ENCODE measurements around the gene TLN1. TPM values are rescaled to one million over a fixed set of nuclear protein-coding genes. Genes with fewer than 3 reads are reported as not detected.
A peak's percentile ranks its signal among the peaks of the same experiment; 100 is the strongest.

The TLN1 gene
- total and polyA plus RNA-seq, 3 experiments from 2014 or later = 161 to 249 (median 248) TPM

DNA sequence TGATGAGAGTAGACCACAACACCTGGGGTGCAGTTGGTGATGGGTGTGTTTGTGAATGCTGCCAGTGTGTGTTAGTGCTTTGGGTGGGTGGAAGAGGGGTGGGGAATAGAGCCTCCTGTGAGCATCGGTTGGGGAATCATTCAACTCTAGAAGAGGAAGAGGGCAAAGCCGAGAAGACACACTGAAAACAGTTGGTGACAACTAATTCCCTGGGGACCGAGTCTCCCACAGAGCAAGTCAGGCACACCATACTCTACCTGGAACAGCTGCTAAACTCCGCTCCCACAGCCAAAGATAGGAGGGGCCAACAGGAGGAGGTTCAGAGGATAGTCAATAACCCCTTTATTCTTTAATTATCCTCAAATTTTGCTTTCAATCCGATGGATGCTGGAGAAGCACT lies 65.4 kb downstream of the TLN1 start:
- Histone ChIP-seq H3K36me3 (ENCODE audit: insufficient read depth, low read length) (no peaks in the 10 kb centered on the region), H3K27ac (ENCODE audit: low read depth, low read length) (no peak overlapping the region), H3K4me1 (ENCODE audit: insufficient read depth, low read length) (peaks cover 35% of the 10 kb centered on the region), H3K9me3 (ENCODE audit: low read length) (no peaks in the 10 kb centered on the region), H3K27me3 (ENCODE audit: insufficient read depth, low read length, poor library complexity, severe bottlenecking) (no peaks in the 10 kb centered on the region), H3K4me3 (ENCODE audit: low read length) (no peak overlapping the region)
- peak overlapping the region in 3 of 7 donors; percentile 6 to 29 (median 28) for H3K4me3 Mint-ChIP-seq
- H3K36me3 Mint-ChIP-seq = peaks cover 2 to 4% (median 3%) of the 10 kb centered on the region in 3 donors
- H3K4me1 Mint-ChIP-seq = peaks cover 37 to 51% (median 46%) of the 10 kb centered on the region in 3 donors
- POLR2A ChIA-PET = no interaction called here
- H3K27me3 Mint-ChIP-seq = peaks cover 0 to 2% of the 10 kb centered on the region in 2 donors
- H3K27ac Mint-ChIP-seq = peak overlapping the region in 4 of 8 donors; percentile 10 to 78 (median 22)
- CTCF ChIA-PET = interaction anchor here (1.6 to 8.6 kb wide), 5 partner anchors 9 to 58 kb away, joined by 3 to 82 read pairs (median 11); partner anchors contain the start of genes CCDC107 and RMRP
- no peaks in the 10 kb centered on the region for H3K9me3 Mint-ChIP-seq
- DNase-seq = no peak

DNA sequence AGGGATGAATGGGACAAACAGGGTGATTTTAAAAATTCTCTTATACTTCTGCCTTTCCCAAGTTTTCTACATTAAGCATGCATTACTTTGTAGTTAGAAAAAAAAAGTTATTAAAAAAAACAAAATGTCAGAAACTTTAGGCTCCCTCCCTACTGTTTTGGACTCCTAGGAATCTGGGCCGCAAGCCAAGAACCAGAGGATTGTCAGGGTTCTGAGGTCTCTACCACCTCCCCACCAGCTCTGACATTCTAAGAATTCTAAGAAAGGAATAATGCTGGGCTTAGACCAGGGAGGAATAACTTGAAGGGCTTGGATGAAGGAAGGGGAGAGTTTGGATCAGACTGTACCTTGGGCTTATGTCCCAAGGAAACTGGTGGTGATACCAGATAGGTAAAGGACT lies 66.0 kb downstream of the TLN1 start:
- H3K27ac ChIP-seq (ENCODE audit: low read depth, low read length) = no peak overlapping the region
- Mint-ChIP-seq H3K27me3 (peaks cover 0 to 2% of the 10 kb centered on the region in 2 donors), H3K9me3 (no peaks in the 10 kb centered on the region), H3K4me3 (peak overlapping the region in 6 of 7 donors; percentile 16 to 91 (median 68)), H3K27ac (peak overlapping the region in 5 of 8 donors; percentile 10 to 78 (median 45)), H3K4me1 (peaks cover 41 to 56% (median 52%) of the 10 kb centered on the region in 3 donors), H3K36me3 (peaks cover 2 to 6% (median 5%) of the 10 kb centered on the region in 3 donors)
- no peaks in the 10 kb centered on the region for H3K27me3 ChIP-seq (ENCODE audit: insufficient read depth, low read length, poor library complexity, severe bottlenecking)
- ChIA-PET POLR2A (interaction anchor here (2.1 kb wide), 1 partner anchor 66 kb away, joined by 6 read pairs; the partner anchor contains the start of genes CREB3 and TLN1), CTCF (interaction anchor here (1.6 to 8.6 kb wide), 8 partner anchors 8 to 62 kb away, joined by 3 to 82 read pairs (median 10); partner anchors contain the start of genes CCDC107 and RMRP)
- H3K4me1 ChIP-seq (ENCODE audit: insufficient read depth, low read length) = peaks cover 40% of the 10 kb centered on the region
- H3K9me3 ChIP-seq (ENCODE audit: low read length) = no peaks in the 10 kb centered on the region
- no peak for DNase-seq
- no peak overlapping the region for H3K4me3 ChIP-seq (ENCODE audit: low read length)
- H3K36me3 ChIP-seq (ENCODE audit: insufficient read depth, low read length) = no peaks in the 10 kb centered on the region

GRCh38 chr9:35665471-35665818 lies 66.5 kb downstream of the TLN1 start:
- peak overlapping the region; percentile 73 to 100 (median 96) for H3K27ac Mint-ChIP-seq
- peaks cover 2 to 12% (median 10%) of the 10 kb centered on the region in 3 donors for H3K36me3 Mint-ChIP-seq
- Histone ChIP-seq H3K4me3 (ENCODE audit: low read length) (peak overlapping the region; percentile 84), H3K4me1 (ENCODE audit: insufficient read depth, low read length) (peaks cover 46% of the 10 kb centered on the region), H3K27me3 (ENCODE audit: insufficient read depth, low read length, poor library complexity, severe bottlenecking) (no peaks in the 10 kb centered on the region), H3K36me3 (ENCODE audit: insufficient read depth, low read length) (peaks cover 5% of the 10 kb centered on the region), H3K9me3 (ENCODE audit: low read length) (no peaks in the 10 kb centered on the region), H3K27ac (ENCODE audit: low read depth, low read length) (peak overlapping the region; percentile 39)
- H3K4me1 Mint-ChIP-seq = peaks cover 47 to 62% (median 58%) of the 10 kb centered on the region in 3 donors
- H3K4me3 Mint-ChIP-seq = peak overlapping the region; percentile 87 to 91 (median 89)
- POLR2A ChIA-PET = interaction anchor here (1.1 to 2.1 kb wide), 2 partner anchors 60 to 67 kb away, joined by 4 to 6 read pairs; partner anchors contain the start of genes CREB3, TESK1 and TLN1
- CTCF ChIA-PET = interaction anchor here (0.7 to 8.6 kb wide), 10 partner anchors 8 to 62 kb away, joined by 3 to 82 read pairs (median 8); partner anchors contain the start of genes CCDC107 and RMRP
- peaks cover 0 to 2% of the 10 kb centered on the region in 2 donors for H3K27me3 Mint-ChIP-seq
- DNase-seq = no peak
- no peaks in the 10 kb centered on the region for H3K9me3 Mint-ChIP-seq

DNA sequence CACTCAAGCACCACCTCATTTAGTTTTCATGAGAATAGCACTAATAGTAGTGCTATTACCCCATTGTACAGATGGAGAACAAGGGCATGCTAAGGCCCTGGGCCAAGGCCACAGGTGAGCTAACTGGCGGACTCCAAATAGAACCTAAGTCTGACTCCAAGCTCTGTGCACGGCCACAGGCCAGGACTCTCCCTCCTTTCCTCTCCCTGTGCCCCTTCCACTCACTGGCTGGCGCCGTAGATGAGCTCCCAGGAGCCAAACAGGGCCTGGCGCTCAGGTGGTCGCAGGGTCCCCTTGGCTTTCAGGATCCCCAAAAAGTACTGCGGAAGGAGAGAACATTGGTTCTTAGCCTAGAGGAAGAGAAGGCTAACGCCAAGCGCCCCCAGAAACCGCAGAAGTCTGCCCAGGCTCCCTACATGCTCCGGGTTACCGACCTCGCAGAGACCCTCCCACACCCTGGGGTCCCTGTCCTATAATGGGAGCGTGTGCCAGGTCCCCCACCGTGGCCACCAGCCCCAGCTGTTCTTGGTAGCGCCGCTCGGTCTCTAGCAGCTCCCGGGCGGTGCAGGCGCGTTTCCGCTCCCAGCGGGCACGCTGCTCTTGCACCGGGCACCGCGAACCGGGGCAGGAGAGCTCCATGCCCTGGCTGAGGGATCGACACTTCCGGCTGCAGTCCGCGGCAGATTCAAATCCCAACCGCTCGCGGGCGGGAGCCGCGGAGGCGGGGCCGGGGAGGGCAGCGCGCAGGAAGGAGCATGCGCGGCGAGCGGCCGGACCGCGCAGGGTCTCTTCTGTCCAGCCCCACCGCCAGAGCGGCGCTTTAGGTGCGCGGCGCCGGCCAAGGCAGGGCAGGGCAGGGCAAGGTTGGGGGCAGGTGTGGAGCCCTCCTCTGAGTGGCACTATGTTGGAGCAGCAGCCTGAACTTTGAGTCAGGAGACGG lies 67.2 kb downstream of the TLN1 start, which contains the start of gene ARHGEF39:
Gene ARHGEF39, minus strand, starts transcription at position 665 of the 940 bp plus-strand sequence. Its CDS starts 26 bp downstream, at position 639.
- Mint-ChIP-seq H3K36me3 (peaks cover 5 to 18% (median 13%) of the 10 kb centered on the region in 3 donors), H3K27me3 (peaks cover 0 to 2% of the 10 kb centered on the region in 2 donors), H3K4me3 (peak within 1 kb of the TSS; percentile 87 to 91 (median 89)), H3K9me3 (no peaks in the 10 kb centered on the region), H3K27ac (peak within 1 kb of the TSS; percentile 73 to 100 (median 97)), H3K4me1 (peaks cover 53 to 68% (median 64%) of the 10 kb centered on the region in 3 donors)
- Histone ChIP-seq H3K36me3 (ENCODE audit: insufficient read depth, low read length) (peaks cover 10% of the 10 kb centered on the region), H3K9me3 (ENCODE audit: low read length) (no peaks in the 10 kb centered on the region), H3K27me3 (ENCODE audit: insufficient read depth, low read length, poor library complexity, severe bottlenecking) (no peaks in the 10 kb centered on the region), H3K4me1 (ENCODE audit: insufficient read depth, low read length) (peaks cover 52% of the 10 kb centered on the region), H3K4me3 (ENCODE audit: low read length) (peak within 1 kb of the TSS; percentile 84), H3K27ac (ENCODE audit: low read depth, low read length) (peak within 1 kb of the TSS; percentile 39)
- ChIA-PET POLR2A (interaction anchor here (0.8 to 2.1 kb wide), 6 partner anchors 18 to 562 kb away, joined by 3 to 6 read pairs (median 4); partner anchors contain the start of genes CREB3, STOML2, TESK1 and TLN1), CTCF (interaction anchor here (0.7 to 8.6 kb wide), 16 partner anchors 7 to 92 kb away, joined by 3 to 82 read pairs (median 6); partner anchors contain the start of genes CCDC107 and RMRP)
- peak; percentile 60 to 79 (median 71) for DNase-seq

DNA sequence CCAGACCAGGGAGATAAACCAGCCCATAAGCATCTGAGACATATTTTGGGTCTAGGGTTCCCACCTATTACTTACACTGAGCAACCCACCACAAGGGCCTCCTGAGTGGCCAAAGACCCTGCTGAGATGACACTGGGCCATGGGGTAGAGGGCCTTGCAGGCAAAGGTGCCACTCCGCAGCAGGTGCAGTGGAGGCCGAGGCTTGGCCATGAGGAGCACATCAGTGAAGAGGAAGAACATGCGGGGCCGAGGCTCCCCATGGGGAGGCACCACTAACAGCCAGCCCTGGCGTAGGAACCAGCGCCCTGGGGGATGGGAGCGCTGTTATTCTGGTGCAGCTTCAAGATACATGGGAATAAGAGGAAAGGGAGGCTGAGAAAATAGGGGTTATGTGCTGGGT lies 69.6 kb downstream of the TLN1 start:
- POLR2A ChIA-PET = interaction anchor here (1.1 kb wide), 1 partner anchor 59 kb away, joined by 3 read pairs; no protein-coding TSS in a partner anchor
- Histone ChIP-seq H3K4me1 (ENCODE audit: insufficient read depth, low read length) (peaks cover 64% of the 10 kb centered on the region), H3K9me3 (ENCODE audit: low read length) (no peaks in the 10 kb centered on the region), H3K27me3 (ENCODE audit: insufficient read depth, low read length, poor library complexity, severe bottlenecking) (no peaks in the 10 kb centered on the region), H3K27ac (ENCODE audit: low read depth, low read length) (peak overlapping the region; percentile 7), H3K4me3 (ENCODE audit: low read length) (peak overlapping the region; percentile 24), H3K36me3 (ENCODE audit: insufficient read depth, low read length) (peaks cover 10% of the 10 kb centered on the region)
- peak overlapping the region; percentile 18 to 91 (median 84) for H3K4me3 Mint-ChIP-seq
- DNase-seq = no peak
- H3K27me3 Mint-ChIP-seq = peaks cover 4 to 10% of the 10 kb centered on the region in 2 donors
- CTCF ChIA-PET = interaction anchor here (1.2 to 10.0 kb wide), 5 partner anchors 16 to 220 kb away, joined by 3 to 162 read pairs (median 5); partner anchors contain the start of gene SIT1
- peak overlapping the region; percentile 83 to 100 (median 99) for H3K27ac Mint-ChIP-seq
- H3K36me3 Mint-ChIP-seq = peaks cover 11 to 29% (median 13%) of the 10 kb centered on the region in 3 donors
- H3K9me3 Mint-ChIP-seq = peaks cover 0 to 6% (median 4%) of the 10 kb centered on the region in 5 donors
- H3K4me1 Mint-ChIP-seq = peaks cover 68 to 87% (median 83%) of the 10 kb centered on the region in 3 donors

GRCh38 chr9:35661756-35662350 lies 70.1 kb downstream of the TLN1 start:
- H3K27ac Mint-ChIP-seq = peak overlapping the region; percentile 83 to 100 (median 99)
- H3K4me3 Mint-ChIP-seq = peak overlapping the region; percentile 72 to 91 (median 84)
- H3K36me3 Mint-ChIP-seq = peaks cover 11 to 29% (median 13%) of the 10 kb centered on the region in 3 donors
- no peaks in the 10 kb centered on the region for H3K9me3 ChIP-seq (ENCODE audit: low read length)
- peak in 4 of 5 donors; percentile 28 to 68 (median 53) for DNase-seq
- H3K9me3 Mint-ChIP-seq = peaks cover 0 to 6% (median 4%) of the 10 kb centered on the region in 5 donors
- H3K4me1 Mint-ChIP-seq = peaks cover 74 to 93% (median 89%) of the 10 kb centered on the region in 3 donors
- H3K27me3 Mint-ChIP-seq = peaks cover 4 to 10% of the 10 kb centered on the region in 2 donors
- POLR2A ChIA-PET = interaction anchor here (1.1 to 1.2 kb wide), 2 partner anchors 15 to 58 kb away, joined by 3 read pairs; no protein-coding TSS in a partner anchor
- CTCF ChIA-PET = interaction anchor here (0.9 to 10.0 kb wide), 10 partner anchors 16 to 221 kb away, joined by 3 to 162 read pairs (median 4); partner anchors contain the start of genes CREB3, SIT1 and TLN1
- peaks cover 70% of the 10 kb centered on the region for H3K4me1 ChIP-seq (ENCODE audit: insufficient read depth, low read length)
- H3K27me3 ChIP-seq (ENCODE audit: insufficient read depth, low read length, poor library complexity, severe bottlenecking) = no peaks in the 10 kb centered on the region
- peaks cover 10% of the 10 kb centered on the region for H3K36me3 ChIP-seq (ENCODE audit: insufficient read depth, low read length)
- peak overlapping the region; percentile 7 for H3K27ac ChIP-seq (ENCODE audit: low read depth, low read length)
- peak overlapping the region; percentile 24 for H3K4me3 ChIP-seq (ENCODE audit: low read length)

GRCh38 chr9:35660966-35661415 lies 71.0 kb downstream of the TLN1 start:
- CTCF ChIA-PET = interaction anchor here (0.9 to 10.0 kb wide), 14 partner anchors 15 to 544 kb away, joined by 3 to 162 read pairs (median 4); partner anchors contain the start of genes CREB3, SIT1 and TLN1
- Histone ChIP-seq H3K36me3 (ENCODE audit: insufficient read depth, low read length) (peaks cover 10% of the 10 kb centered on the region), H3K4me1 (ENCODE audit: insufficient read depth, low read length) (peaks cover 73% of the 10 kb centered on the region), H3K4me3 (ENCODE audit: low read length) (no peak overlapping the region), H3K27me3 (ENCODE audit: insufficient read depth, low read length, poor library complexity, severe bottlenecking) (no peaks in the 10 kb centered on the region), H3K27ac (ENCODE audit: low read depth, low read length) (no peak overlapping the region), H3K9me3 (ENCODE audit: low read length) (no peaks in the 10 kb centered on the region)
- peaks cover 4 to 10% of the 10 kb centered on the region in 2 donors for H3K27me3 Mint-ChIP-seq
- DNase-seq = no peak
- peaks cover 0 to 6% (median 4%) of the 10 kb centered on the region in 5 donors for H3K9me3 Mint-ChIP-seq
- POLR2A ChIA-PET = interaction anchor here (0.6 to 1.5 kb wide), 4 partner anchors 12 to 57 kb away, joined by 3 to 6 read pairs (median 3); no protein-coding TSS in a partner anchor
- H3K4me1 Mint-ChIP-seq = peaks cover 81 to 95% (median 93%) of the 10 kb centered on the region in 3 donors
- H3K36me3 Mint-ChIP-seq = peaks cover 11 to 29% (median 13%) of the 10 kb centered on the region in 3 donors
- H3K27ac Mint-ChIP-seq = peak overlapping the region; percentile 40 to 100 (median 98)
- peak overlapping the region; percentile 30 to 97 (median 70) for H3K4me3 Mint-ChIP-seq
